Thyroid gland (tissue), 4 donors: ENCODE results near the gene GRID2IP. TPM values are rescaled to one million over a fixed set of nuclear protein-coding genes. Genes with fewer than 3 reads are reported as not detected.

Experiments
- DNase-seq, 2 donors: peaks; one replicate each; pipeline ENCODE4 v3.0.0-alpha.2; 2019
- H3K27ac ChIP-seq, 3 donors: fragments of 200-600 bp; sonication (generic); 1 replicate in 2 of 3; 2 replicates in 1 of 3; pipeline ENCODE4 v1.5.1; 2016 to 2019; ENCODE audit warnings: mild to moderate bottlenecking in 1 of 3, moderate library complexity in 1 of 3
- H3K27me3 ChIP-seq: fragments of 200-600 bp; sonication (generic); one replicate; pipeline ENCODE4 v1.5.1; 2019
- H3K36me3 ChIP-seq, 2 donors: fragments of 200-600 bp; sonication (generic); one replicate each; pipeline ENCODE4 v1.5.1; 2016 to 2019
- H3K4me1 ChIP-seq, 2 donors: fragments of 200-600 bp; sonication (generic); one replicate each; pipeline ENCODE4 v1.5.1; 2017 to 2019
- H3K4me3 ChIP-seq, 3 donors: fragments of 200-600 bp; sonication (generic); replicated peaks in 1 of 3; 1 replicate in 2 of 3; 2 replicates in 1 of 3; pipeline ENCODE4 v1.5.1; 2016; ENCODE audit warnings: mild to moderate bottlenecking in 1 of 3
- H3K9me3 ChIP-seq: fragments of 200-600 bp; sonication (generic); one replicate; pipeline ENCODE4 v1.5.1; 2017
- CTCF ChIP-seq, 6 experiments: fragments of 200-600 bp in 3 of 6; fragments of 450-650 bp in 3 of 6; sonication (generic) in 3 of 6; IDR thresholded peaks; one replicate each; pipeline ENCODE4 v1.5.1; 2016 to 2019; ENCODE audit warnings: antibody characterized with exemption in 6 of 6, mild to moderate bottlenecking in 2 of 6, inconsistent platforms in 1 of 6, moderate library complexity in 1 of 6
- POLR2A ChIP-seq, 2 donors: fragments of 450-650 bp; IDR thresholded peaks; one replicate each; pipeline ENCODE4 v1.6.1; 2017; ENCODE audit warnings: antibody characterized with exemption in 2 of 2, mild to moderate bottlenecking in 2 of 2, moderate library complexity in 1 of 2
- WGBS, 2 donors: methylation state at CpG; one replicate each; pipeline ENCODE4 v1.1.5; 2017; 5-methylcytosine and 5-hydroxymethylcytosine counted together
- intact Hi-C: fragments of 100-400 bp; cut with DNase I; formaldehyde crosslinking; loops from one replicate; pipeline ENCODE4 v1.15.1; 2023
- total RNA-seq, 4 donors: library from RNA; depleted of rRNA; stranded (reverse); fragments of >200 nt; gene quantifications; one replicate each; pipeline ENCODE4 v1.2.3, GENCODE V29; 2016

The GRID2IP gene
- total RNA-seq, 4 donors from 2014 or later: 0.13 to 0.67 (median 0.40) TPM

GRCh38 chr7:6501586-6502564 is 49.4 kb downstream of the GRID2IP start:
- intact Hi-C loops: no loop called here

GRCh38 chr7:6500691-6501090 is 50.6 kb downstream of the GRID2IP start:
- no peak overlapping the region for H3K4me3 ChIP-seq
- 100% methylated on average over 1 of the region's 1 CpG for WGBS, 2 donors
- H3K4me1 ChIP-seq: peaks cover 12 to 15% of the 10 kb centered on the region in 2 donors
- intact Hi-C loops: no loop called here
- no peak for TF ChIP-seq POLR2A (IDR thresholded peaks at IDR 0.05)
- no peak for TF ChIP-seq CTCF (IDR thresholded peaks at IDR 0.05)
- no peak overlapping the region for H3K27ac ChIP-seq
- no peak for DNase-seq
- no peaks in the 10 kb centered on the region for H3K9me3 ChIP-seq
- H3K27me3 ChIP-seq: no peaks in the 10 kb centered on the region
- H3K36me3 ChIP-seq: no peaks in the 10 kb centered on the region

More at GRCh38 chr7:6501586-6502564, 49.4 kb downstream of the GRID2IP start:
- Histone ChIP-seq H3K27ac (no peak overlapping the region), H3K4me3 (no peak overlapping the region), H3K27me3 (no peaks in the 10 kb centered on the region), H3K9me3 (no peaks in the 10 kb centered on the region), H3K36me3 (no peaks in the 10 kb centered on the region), H3K4me1 (peaks cover 12 to 15% of the 10 kb centered on the region in 2 donors)
- DNase-seq: no peak
- WGBS, 2 donors: 80 to 94% methylated on average over 9 to 12 of the region's 12 CpGs
- TF ChIP-seq CTCF (IDR thresholded peaks at IDR 0.05) (no peak), POLR2A (IDR thresholded peaks at IDR 0.05) (no peak)

GRCh38 chr7:6497994-6498393 is 53.3 kb downstream of the GRID2IP start:
- no peak for DNase-seq
- 92 to 96% methylated on average over 5 to 13 of the region's 14 CpGs for WGBS, 2 donors
- Histone ChIP-seq H3K9me3 (no peaks in the 10 kb centered on the region), H3K4me3 (no peak overlapping the region), H3K27ac (no peak overlapping the region), H3K27me3 (no peaks in the 10 kb centered on the region), H3K4me1 (peaks cover 2 to 4% of the 10 kb centered on the region in 2 donors), H3K36me3 (no peaks in the 10 kb centered on the region)
- intact Hi-C loops: no loop called here
- TF ChIP-seq POLR2A (IDR thresholded peaks at IDR 0.05) (no peak), CTCF (IDR thresholded peaks at IDR 0.05) (no peak)

- Histone ChIP-seq H3K9me3 (no peaks in the 10 kb centered on the region), H3K27ac (no peak overlapping the region), H3K4me1 (peaks cover 0 to under 1% of the 10 kb centered on the region in 2 donors), H3K27me3 (no peaks in the 10 kb centered on the region), H3K36me3 (no peaks in the 10 kb centered on the region), H3K4me3 (no peak overlapping the region)
- intact Hi-C loops: no loop called here
- no peak for TF ChIP-seq CTCF (IDR thresholded peaks at IDR 0.05)
- TF ChIP-seq POLR2A (IDR thresholded peaks at IDR 0.05): no peak
- WGBS, 2 donors: 88% methylated on average over 9 of the region's 14 CpGs; no CpG with 5 or more reads in 1 of the 2 donors
- no peak for DNase-seq
Observed at GRCh38 chr7:6497637-6497905, 53.7 kb downstream of the GRID2IP start.
